ENCODE measurements around the gene RASEF. TPM values are rescaled to one million over a fixed set of nuclear protein-coding genes. Genes with fewer than 3 reads are reported as not detected.

Gene RASEF
- total RNA-seq, 1 experiment from 2014 or later: 0.12 TPM

DNA sequence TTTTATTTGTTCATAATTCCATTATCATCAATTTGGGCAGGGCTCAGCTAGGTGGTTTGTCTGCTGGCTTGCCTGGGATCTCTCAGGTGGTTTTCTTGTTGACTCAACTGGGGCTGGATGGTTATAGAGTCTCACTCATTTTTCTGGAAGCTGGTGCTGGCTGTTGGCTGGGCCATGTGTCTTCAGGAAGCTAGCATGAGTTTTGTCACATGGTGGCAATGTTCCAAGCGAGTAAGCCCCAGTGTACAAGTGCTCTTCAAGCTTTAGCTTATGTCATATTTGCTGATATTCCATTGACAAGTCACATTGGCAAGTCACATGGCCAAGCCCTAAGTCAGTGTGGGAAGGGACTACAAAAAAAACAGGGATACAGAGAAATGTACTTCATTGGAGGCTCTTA, 2.3 kb upstream of the RASEF start:
- H3K36me3 ChIP-seq (ENCODE audit: control insufficient read depth in 1 of 2, insufficient read depth in 2 of 2, low read length in 2 of 2): no peaks in the 10 kb centered on the region
- intact Hi-C loops (cut with micrococcal nuclease): loop anchor here (10.0 kb wide), 1 partner anchor 50 kb away; no protein-coding TSS in a partner anchor
- POLR2A ChIA-PET: no interaction called here

More for the DNA sequence above, 2.3 kb upstream of the RASEF start:
- BruUV-seq (replicated peaks): no TSS peak
- Histone ChIP-seq H3K27me3 (ENCODE audit: insufficient read depth, low read length) (no peaks in the 10 kb centered on the region), H3K4me3 (replicated peaks in 1 of 2; ENCODE audit: low read depth in 1 of 2, low read length in 2 of 2) (no peak overlapping the region), H3K9me2 (ENCODE audit: insufficient read depth) (no peaks in the 10 kb centered on the region), H3K4me1 (ENCODE audit: control insufficient read depth in 1 of 2, insufficient read depth in 2 of 2, low read length in 2 of 2) (no peaks in the 10 kb centered on the region), H3K9me3 (ENCODE audit: control insufficient read depth in 1 of 2, insufficient read depth in 1 of 2, low read depth in 1 of 2, low read length in 2 of 2) (no peaks in the 10 kb centered on the region), H3K4me2 (ENCODE audit: low read length) (no peak overlapping the region), H2AFZ (ENCODE audit: low read depth, low read length, poor library complexity, severe bottlenecking) (no peak overlapping the region), H4K20me1 (ENCODE audit: insufficient read depth) (no peaks in the 10 kb centered on the region), H3K9ac (ENCODE audit: low read length) (no peak overlapping the region), H3K79me2 (ENCODE audit: insufficient read depth, low read length) (no peaks in the 10 kb centered on the region), H3K27ac (ENCODE audit: low read depth, low read length) (no peak overlapping the region)
- no peak for DNase-seq (ENCODE audit: low read depth, low spot score)
- no peak for ATAC-seq
- TF ChIP-seq, protein P1, sequence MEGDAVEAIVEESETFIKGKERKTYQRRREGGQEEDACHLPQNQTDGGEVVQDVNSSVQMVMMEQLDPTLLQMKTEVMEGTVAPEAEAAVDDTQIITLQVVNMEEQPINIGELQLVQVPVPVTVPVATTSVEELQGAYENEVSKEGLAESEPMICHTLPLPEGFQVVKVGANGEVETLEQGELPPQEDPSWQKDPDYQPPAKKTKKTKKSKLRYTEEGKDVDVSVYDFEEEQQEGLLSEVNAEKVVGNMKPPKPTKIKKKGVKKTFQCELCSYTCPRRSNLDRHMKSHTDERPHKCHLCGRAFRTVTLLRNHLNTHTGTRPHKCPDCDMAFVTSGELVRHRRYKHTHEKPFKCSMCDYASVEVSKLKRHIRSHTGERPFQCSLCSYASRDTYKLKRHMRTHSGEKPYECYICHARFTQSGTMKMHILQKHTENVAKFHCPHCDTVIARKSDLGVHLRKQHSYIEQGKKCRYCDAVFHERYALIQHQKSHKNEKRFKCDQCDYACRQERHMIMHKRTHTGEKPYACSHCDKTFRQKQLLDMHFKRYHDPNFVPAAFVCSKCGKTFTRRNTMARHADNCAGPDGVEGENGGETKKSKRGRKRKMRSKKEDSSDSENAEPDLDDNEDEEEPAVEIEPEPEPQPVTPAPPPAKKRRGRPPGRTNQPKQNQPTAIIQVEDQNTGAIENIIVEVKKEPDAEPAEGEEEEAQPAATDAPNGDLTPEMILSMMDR (IDR thresholded peaks at IDR 0.05 in 2 of 3, conservative IDR thresholded peaks at IDR 0.05 in 1 of 3; ENCODE audit: borderline replicate concordance in 1 of 3, insufficient read depth in 1 of 3, low read depth in 2 of 3, low read length in 2 of 3): no peak
- TF ChIP-seq SIN3A (IDR thresholded peaks at IDR 0.05; ENCODE audit: low read depth) (no peak), POLR2AphosphoS5 (IDR thresholded peaks at IDR 0.05; ENCODE audit: low read depth, low read length) (no peak), TCF7L2 (IDR thresholded peaks at IDR 0.05; ENCODE audit: borderline replicate concordance, extremely low read depth, insufficient read depth, insufficient read length) (no peak), ELF1 (IDR thresholded peaks at IDR 0.05; ENCODE audit: borderline replicate concordance, low read depth) (no peak), EZH2 (IDR thresholded peaks at IDR 0.05) (no peak)
- TF ChIP-seq, protein P2, sequence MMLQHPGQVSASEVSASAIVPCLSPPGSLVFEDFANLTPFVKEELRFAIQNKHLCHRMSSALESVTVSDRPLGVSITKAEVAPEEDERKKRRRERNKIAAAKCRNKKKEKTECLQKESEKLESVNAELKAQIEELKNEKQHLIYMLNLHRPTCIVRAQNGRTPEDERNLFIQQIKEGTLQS (IDR thresholded peaks at IDR 0.05): no peak
- TF ChIP-seq, protein P3, sequence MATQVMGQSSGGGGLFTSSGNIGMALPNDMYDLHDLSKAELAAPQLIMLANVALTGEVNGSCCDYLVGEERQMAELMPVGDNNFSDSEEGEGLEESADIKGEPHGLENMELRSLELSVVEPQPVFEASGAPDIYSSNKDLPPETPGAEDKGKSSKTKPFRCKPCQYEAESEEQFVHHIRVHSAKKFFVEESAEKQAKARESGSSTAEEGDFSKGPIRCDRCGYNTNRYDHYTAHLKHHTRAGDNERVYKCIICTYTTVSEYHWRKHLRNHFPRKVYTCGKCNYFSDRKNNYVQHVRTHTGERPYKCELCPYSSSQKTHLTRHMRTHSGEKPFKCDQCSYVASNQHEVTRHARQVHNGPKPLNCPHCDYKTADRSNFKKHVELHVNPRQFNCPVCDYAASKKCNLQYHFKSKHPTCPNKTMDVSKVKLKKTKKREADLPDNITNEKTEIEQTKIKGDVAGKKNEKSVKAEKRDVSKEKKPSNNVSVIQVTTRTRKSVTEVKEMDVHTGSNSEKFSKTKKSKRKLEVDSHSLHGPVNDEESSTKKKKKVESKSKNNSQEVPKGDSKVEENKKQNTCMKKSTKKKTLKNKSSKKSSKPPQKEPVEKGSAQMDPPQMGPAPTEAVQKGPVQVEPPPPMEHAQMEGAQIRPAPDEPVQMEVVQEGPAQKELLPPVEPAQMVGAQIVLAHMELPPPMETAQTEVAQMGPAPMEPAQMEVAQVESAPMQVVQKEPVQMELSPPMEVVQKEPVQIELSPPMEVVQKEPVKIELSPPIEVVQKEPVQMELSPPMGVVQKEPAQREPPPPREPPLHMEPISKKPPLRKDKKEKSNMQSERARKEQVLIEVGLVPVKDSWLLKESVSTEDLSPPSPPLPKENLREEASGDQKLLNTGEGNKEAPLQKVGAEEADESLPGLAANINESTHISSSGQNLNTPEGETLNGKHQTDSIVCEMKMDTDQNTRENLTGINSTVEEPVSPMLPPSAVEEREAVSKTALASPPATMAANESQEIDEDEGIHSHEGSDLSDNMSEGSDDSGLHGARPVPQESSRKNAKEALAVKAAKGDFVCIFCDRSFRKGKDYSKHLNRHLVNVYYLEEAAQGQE (IDR thresholded peaks at IDR 0.05; ENCODE audit: low read depth): no peak
- ChIA-PET RAD21 (ENCODE audit: low non-redundant PET in 1 of 2, low total read pairs in 2 of 2, uncharacterized antibody in 2 of 2, unreplicated experiment in 2 of 2) (no interaction called here), CTCF (no interaction called here)
